SW480 (cell line): ENCODE data around the gene TRABD.
"Not testable (repeated sequence)": the region's sequence is repeated elsewhere in the genome, so short reads cannot be mapped to it uniquely, and the experiment has no call there.

ENCODE experiments used
- DNase-seq: peaks from one replicate; pipeline ENCODE4 v3.0.0-alpha.2; 2016; ENCODE audit warnings: low spot score

TRABD gene

DNA sequence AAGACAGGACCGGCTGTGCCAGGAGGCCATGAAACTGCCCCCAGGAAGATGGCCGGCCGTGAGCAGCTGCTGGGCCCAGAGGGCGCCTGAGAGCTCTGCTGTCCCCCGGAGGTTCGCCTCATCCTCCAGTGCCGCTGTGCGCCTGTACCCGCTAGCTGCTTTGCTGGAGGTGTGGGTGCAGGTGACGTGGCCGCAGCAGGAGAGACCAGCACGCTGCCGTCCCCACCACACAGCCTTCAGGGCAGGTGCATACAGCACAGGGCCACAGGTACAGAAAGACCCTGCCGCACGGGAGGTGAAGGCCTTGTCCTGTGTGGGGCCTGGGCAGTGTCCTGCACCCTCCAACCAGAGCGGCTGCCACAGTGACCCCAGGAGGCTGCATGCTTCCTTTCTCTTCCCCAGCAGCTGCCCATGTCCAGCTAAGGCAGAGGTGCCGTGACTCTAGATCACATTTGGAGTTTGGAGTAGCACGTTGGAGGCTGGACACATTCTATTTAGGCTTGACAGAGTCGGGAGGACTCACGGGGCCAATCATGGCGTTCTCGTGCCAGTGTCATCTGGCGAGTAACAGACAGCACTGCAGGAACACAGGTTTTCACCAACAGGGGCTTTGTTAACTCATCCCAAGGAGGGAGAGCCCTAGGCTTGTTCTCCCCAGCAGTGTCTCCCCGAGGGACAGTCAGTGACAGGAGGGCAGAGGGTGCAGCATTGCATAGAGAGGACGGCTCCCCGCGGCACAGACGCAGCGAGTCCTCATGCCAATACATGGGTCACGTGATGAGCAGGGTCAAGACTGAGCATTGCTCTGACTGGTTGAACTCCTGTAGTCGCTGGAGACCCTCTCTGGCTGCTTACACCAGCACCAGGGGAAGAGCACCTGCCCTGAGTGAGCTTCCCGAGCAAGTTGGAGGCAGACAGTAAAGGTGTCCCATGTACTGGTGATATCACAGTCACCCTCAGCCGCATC lies 33.9 kb upstream of the TRABD start:
- no peak for DNase-seq

GRCh38 chr22:50153056-50153755 lies 32.5 kb upstream of the TRABD start:
- DNase-seq, result no peak

- no peak for DNase-seq
Observed at GRCh38 chr22:50153756-50154140, 32.0 kb upstream of the TRABD start.

GRCh38 chr22:50157709-50158375 lies 27.9 kb upstream of the TRABD start:
- no peak for DNase-seq

DNA sequence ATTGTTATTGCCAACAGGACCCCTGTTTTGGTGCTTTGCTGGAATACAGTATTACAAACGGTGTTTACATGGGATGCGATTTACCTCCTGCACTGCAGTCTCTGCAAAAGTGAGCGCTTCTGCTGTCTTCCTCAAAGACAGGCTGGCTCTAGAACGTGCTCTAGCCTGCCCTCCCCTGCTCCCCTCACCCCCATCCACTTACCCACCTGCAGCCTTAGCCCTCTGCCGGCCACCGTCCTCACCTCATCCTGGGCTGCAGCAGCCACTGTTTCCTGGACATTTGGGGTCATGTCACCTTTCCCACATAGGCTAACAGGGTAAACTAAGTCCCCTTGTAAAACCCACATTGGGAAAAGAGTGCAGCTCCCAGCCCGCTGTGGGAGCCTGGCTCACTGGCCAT lies 24.8 kb upstream of the TRABD start:
- no peak for DNase-seq

DNA sequence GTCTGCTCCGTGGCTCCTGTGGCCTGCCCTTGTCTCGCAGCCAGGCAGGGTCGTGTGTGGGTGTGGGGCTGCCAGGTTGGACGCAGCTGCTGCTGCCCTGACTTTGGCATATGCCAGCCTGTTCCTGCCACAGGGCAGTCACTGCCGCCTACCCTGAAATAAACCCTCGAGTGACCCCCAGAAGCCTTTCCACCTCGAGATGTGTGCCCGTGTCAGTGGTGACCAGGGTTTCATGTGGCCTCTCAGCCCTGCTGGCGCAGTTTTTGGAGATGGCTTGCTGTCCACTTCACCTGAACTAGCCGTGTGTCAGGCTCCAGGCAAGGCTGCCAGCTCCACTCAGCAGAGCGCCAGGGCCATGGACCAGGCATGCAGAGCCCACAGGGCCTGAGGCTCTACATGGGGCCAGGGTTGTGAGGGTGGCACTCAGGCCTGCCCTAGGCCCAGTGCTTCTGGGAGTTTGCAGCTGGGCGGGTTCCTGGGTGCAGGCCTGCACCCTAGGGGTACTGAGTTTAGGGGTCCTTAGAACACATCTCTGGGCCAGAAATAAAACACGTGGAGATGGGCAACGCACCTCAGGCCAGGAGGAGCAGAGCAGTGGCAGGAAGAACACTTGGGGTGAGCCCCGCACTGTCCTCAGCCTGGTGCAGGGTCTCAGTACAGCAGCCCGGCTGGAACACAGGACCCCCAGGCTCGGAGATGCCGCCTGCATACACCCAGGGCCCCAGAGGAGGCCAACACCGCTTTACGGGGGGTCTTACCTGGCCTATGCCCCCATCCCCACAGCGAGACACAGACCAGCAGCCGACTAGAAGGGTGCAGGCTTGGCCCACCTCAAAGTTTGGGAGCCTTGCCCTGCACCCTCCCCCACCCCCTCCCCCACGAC lies 24.0 kb upstream of the TRABD start:
- DNase-seq, result no peak

- DNase-seq, result no peak
Observed at GRCh38 chr22:50162391-50162956, 23.2 kb upstream of the TRABD start.

DNA sequence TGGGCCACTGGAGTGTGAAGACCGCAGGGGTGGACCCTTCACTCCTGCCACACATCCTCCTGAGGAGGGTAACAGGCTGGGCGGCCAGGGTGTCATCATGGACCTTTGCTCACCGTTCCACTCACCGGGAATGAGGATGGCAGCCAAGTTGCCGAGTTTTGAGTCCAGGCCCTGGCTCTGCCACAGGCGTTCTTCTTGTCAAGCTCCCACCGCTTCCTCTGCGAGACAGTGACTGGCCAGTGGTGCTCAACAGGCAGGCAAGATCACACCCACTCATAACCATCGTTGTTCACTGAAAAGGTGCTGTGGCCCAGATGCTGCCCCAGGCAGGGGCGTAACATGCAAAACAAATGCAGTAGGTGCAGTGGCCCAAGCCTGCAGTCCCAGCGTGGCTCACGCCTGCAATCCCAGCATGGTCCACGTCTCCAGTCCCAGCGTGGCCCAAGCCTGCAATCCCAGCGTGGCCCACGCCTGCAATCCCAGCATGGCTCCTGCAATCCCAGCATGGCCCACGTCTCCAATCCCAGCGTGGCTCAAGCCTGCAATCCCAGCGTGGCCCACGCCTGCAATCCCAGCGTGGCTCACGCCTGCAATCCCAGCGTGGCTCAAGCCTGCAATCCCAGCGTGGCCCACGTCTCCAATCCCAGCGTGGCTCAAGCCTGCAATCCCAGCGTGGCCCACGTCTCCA lies 20.1 kb upstream of the TRABD start:
- no peak for DNase-seq

GRCh38 chr22:50167689-50168489 lies 17.8 kb upstream of the TRABD start:
- DNase-seq, result no peak

DNA sequence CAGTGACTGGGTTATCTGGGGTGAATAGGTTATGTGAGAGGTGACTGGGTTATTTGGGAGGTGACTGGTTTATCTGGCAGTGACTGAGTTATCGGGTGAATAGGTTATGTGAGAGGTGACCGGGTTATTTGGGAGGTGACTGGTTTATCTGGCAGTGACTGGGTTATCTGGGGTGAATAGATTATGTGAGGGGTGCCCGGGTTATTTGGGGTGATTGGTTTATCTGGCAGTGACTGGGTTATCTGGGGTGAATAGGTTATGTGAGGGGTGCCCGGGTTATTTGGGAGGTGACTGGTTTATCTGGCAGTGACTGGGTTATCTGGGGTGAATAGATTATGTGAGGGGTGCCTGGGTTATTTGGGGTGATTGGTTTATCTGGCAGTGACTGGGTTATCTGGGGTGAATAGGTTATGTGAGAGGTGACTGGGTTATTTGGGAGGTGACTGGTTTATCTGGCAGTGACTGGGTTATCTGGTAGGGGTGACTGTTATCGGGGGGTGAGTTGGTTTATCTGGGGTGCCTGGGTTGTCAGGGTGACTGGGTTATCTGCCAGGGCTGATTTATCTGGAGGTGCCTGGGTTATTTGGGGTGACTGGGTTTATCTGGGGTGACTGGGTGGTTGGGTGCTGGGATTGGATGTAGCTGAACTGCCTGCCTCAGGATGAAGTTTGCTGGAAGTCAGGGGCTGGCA lies 17.1 kb upstream of the TRABD start:
- not testable (repeated sequence) for DNase-seq

- DNase-seq, result no peak
Observed at GRCh38 chr22:50169181-50169759, 16.4 kb upstream of the TRABD start.

- DNase-seq, result no peak
Observed at GRCh38 chr22:50169774-50170341, 15.9 kb upstream of the TRABD start.

DNA sequence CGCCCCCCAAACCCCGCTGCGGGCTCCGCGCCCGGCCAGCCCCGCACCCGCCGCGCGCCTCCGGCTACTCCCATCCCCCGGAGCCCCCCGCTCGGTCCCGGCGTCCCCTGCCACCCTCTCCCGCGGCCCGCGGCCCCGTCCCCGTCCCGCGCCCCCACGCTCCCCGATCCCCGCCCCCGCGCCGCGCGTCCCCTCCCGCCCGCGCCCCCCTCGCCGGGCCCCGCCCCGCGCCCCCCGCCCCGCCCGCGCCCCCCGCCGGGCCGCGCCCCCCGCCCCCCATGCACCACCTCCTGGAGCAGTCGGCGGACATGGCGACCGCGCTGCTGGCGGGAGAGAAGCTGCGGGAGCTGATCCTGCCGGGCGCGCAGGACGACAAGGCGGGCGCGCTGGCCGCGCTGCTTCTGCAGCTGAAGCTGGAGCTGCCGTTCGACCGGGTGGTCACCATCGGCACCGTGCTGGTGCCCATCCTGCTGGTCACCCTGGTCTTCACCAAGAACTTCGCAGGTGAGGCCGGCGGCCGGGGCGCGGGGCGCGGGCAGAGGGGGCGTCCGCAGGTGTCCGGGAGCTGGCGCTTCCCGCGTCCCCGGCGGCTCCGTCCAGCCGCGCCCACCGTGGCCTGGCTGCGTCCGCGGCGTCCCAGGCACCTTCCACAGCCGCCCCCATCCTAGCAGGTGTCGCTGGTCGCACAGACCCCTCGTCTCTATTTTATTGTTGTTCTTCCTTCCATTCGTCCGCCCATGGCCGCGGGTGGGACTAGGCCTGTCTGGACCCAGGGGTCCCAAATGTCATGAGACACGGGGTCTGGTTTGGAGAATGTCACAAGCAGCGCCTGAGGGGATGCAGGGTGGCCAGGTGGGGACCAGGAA lies 15.0 kb upstream of the TRABD start, which contains the start of gene PANX2:
Gene PANX2 (plus strand): TSS at position 279 of the 866 bp plus-strand sequence. CDS start 0 bp downstream, at position 279.
- DNase-seq, result no peak

DNA sequence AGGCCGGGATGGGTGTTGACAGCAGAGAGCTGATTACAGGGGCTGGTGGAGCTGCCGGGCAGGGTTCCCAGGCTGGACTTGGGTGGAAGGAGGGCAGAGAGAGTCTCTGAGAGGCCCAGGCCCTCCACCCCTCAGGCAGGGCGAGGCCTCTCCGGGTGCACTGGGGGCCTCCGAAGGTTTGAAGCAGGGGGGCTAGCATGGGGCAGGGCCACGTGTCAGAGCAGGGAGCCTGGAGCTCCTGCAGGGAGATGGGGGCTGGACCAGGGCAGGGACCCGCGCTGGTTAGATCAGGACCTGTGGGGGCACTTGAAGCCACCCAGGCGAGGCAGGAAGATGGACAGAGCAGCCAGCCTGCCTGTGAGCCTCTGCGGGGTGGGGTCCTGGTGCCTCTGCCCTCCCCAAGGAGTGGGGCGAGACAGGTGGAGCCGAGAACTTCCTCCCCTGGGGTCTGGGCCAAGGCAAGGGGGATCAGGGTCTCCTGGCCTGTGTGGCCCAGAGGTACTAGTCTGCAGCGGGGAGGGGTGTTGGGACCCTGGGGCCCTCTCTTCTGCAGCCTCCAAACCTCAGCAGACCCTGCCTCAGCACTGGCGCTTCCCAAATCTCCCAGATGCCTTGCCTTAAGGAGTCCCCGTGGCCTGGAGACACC lies 14.3 kb upstream of the TRABD start:
- DNase-seq, result no peak

DNA sequence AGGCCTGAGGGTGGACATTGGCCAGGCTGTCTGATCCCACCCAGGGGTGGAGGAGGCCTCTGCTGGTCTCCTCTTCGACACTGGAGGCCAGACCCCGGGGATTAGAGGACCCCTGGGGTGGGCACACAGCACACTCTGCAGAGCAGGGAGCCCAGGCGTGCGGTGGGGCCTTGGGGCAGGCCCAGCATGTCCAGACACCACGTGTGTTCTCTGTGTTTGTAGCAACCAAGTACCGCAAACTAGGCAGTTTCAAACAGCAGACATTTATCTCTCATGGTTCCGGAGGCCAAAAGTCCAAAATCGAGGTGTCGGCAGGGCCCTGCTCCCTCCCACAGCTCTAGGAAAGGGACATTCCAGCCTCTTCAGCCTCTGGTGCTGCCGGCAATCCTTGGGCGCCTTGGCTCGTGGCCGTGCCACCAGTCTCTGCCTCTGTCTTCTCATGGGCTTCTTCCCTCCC lies 13.7 kb upstream of the TRABD start:
- no peak for DNase-seq

DNA sequence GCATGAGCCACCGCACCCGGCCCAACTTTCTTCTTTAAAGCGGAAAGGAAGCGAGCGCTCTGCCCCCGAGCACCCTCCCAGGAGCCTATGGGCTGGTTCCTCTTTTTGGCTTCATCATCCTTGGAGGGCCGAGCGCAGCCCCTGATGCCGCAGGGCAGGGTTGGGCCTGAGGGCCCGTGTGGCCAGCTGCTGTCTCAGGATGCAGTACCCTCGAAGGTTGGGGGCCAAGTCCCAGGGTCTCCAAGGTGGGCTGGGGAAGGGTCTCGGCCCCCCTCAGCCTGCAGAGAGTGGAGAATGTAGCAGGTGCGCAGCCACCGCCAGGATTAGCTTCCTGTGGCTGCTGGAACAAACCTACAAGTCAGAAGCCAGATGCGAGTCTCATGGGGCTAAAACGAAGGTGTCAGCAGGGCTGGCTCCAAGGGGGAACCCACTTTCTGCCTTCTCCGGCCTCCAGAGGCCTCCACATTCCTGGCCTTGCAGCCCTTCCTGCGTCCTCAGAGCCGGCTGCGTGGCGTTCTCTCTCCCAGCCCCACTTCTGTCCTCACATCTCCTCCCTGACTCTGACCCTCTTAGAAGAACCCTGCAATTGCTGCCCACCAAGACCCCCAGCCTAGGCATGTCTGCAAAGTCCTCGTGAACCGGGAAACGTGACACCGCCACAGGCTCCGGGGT lies 12.3 kb upstream of the TRABD start:
- DNase-seq, result no peak
